Body of pancreas (tissue), 4 donors: ENCODE measurements around the gene STK32B.

Experiments used
- CTCF ChIP-seq, 7 experiments: fragments of 450-650 bp in 4 of 7; fragments of 200-600 bp in 3 of 7; sonication (generic) in 3 of 7; IDR thresholded peaks; one replicate each; pipeline ENCODE4 v1.5.1; 2016 to 2019; ENCODE audit warnings: antibody characterized with exemption in 7 of 7
- POLR2A ChIP-seq, 3 donors: fragments of 450-650 bp; IDR thresholded peaks; one replicate each; pipeline ENCODE4 v1.6.1; 2016; ENCODE audit warnings: antibody characterized with exemption in 3 of 3, mild to moderate bottlenecking in 2 of 3

- TF ChIP-seq CTCF (IDR thresholded peaks at IDR 0.05), result no peak
- TF ChIP-seq POLR2A (IDR thresholded peaks at IDR 0.05), result no peak
These were observed 61.2 kb downstream of the STK32B start for GRCh38 chr4:5112333-5113095.
